ENCODE results near the gene WDR46. TPM values are rescaled to one million over a fixed set of nuclear protein-coding genes. Genes with fewer than 3 reads are reported as not detected.

Gene WDR46
- total and polyA plus RNA-seq, 10 of the 15 experiments (the other 5 are each of a cell fraction or from before 2014, with no cell fraction given) = 10.1 to 147 (median 86.0) TPM

GRCh38 chr6:33273924-33274902, 14.8 kb downstream of the WDR46 start:
- peak overlapping the region; percentile 87 for H3K4me3 ChIP-seq
- H3K9ac ChIP-seq (ENCODE audit: control insufficient read depth, insufficient read depth, low read length) = peak overlapping the region; percentile 88
- SMC1A ChIA-PET (ENCODE audit: uncharacterized antibody, unreplicated experiment) = interaction anchor here (0.6 kb wide), 1 partner anchor 101 kb away, joined by 3 read pairs; no protein-coding TSS in a partner anchor
- DNase-seq (ENCODE audit: low read depth, low spot score) (no peak), ATAC-seq (no peak), FAIRE-seq (no peak)
- TF ChIP-seq POLR2AphosphoS5 (IDR thresholded peaks at IDR 0.05; ENCODE audit: low read length) (peak; percentile 76), SPI1 (IDR thresholded peaks at IDR 0.05; ENCODE audit: borderline replicate concordance, insufficient read depth, low read depth, low read length) (0 out of 2 replicates have a peak, but pooled peaks have one; percentile 5), CHD4 (IDR thresholded peaks at IDR 0.05) (no peak), CEBPZ (IDR thresholded peaks at IDR 0.05; ENCODE audit: low read depth, low read length) (no peak), KDM1A (IDR thresholded peaks at IDR 0.05; ENCODE audit: borderline replicate concordance) (no peak), IKZF1 (conservative IDR thresholded peaks at IDR 0.05) (no peak), BCL3 (IDR thresholded peaks at IDR 0.05; ENCODE audit: borderline replicate concordance, insufficient read depth, low read depth, low read length, poor library complexity, severe bottlenecking) (no peak), ZNF274 (IDR thresholded peaks at IDR 0.05; ENCODE audit: insufficient read depth, insufficient read length) (no peak), IRF4 (IDR thresholded peaks at IDR 0.05; ENCODE audit: low read depth, low read length) (no peak), POLR2A (IDR thresholded peaks at IDR 0.05; ENCODE audit: low read depth, low read length) (peak; percentile 51)
- H3K4me2 ChIP-seq (ENCODE audit: control insufficient read depth, insufficient read depth) = peak overlapping the region; percentile 83
- under 1% methylated on average over 14 of the region's 14 CpGs for WGBS (ENCODE audit: insufficient coverage, insufficient replicate concordance, low lambda C conversion rate, missing lambda C conversion rate)
- no TSS peak for BruUV-seq (replicated peaks)
- H3K27me3 ChIP-seq (replicated peaks in 1 of 2; ENCODE audit: control insufficient read depth in 2 of 2, insufficient read depth in 2 of 2, low read length in 1 of 2) = no peaks in the 10 kb centered on the region
- H3K4me1 ChIP-seq (ENCODE audit: control insufficient read depth, insufficient read depth, low read length) = peaks cover 22% of the 10 kb centered on the region
- H4K20me1 ChIP-seq (ENCODE audit: control insufficient read depth, insufficient read depth) = peaks cover 6% of the 10 kb centered on the region
- RAD21 ChIA-PET (ENCODE audit: unreplicated experiment) = no interaction called here
- in situ Hi-C loops (cut with MboI) = no loop called here
- peaks cover 17 to 19% of the 10 kb centered on the region in 2 experiments for H3K36me3 ChIP-seq (ENCODE audit: control insufficient read depth in 2 of 2, insufficient read depth in 2 of 2, low read length in 1 of 2)
- CTCF ChIA-PET = interaction anchor here (0.6 to 1.1 kb wide), 2 partner anchors 70 to 152 kb away, joined by 3 to 4 read pairs; no protein-coding TSS in a partner anchor
- H3K9me3 ChIP-seq (replicated peaks; ENCODE audit: control insufficient read depth, insufficient read depth, low read length) = no peaks in the 10 kb centered on the region
- intact Hi-C loops (cut with micrococcal nuclease; ENCODE audit: unreplicated experiment) = no loop called here
- H2AFZ ChIP-seq (ENCODE audit: control insufficient read depth, low read depth, low read length) = no peak overlapping the region
- peak overlapping the region; percentile 97 for H3K27ac ChIP-seq (ENCODE audit: control insufficient read depth, insufficient read depth)
- peaks cover 70% of the 10 kb centered on the region for H3K79me2 ChIP-seq (ENCODE audit: control insufficient read depth, insufficient read depth, low read length)
- POLR2A ChIA-PET = no interaction called here

All from GM12878 (cell line).